HepG2 (cell line): ENCODE measurements around the gene RYR2. TPM values are rescaled to one million over a fixed set of nuclear protein-coding genes. Genes with fewer than 3 reads are reported as not detected.

Source experiments
- ATAC-seq: fragments of 200-7000 bp; cut with Tn5 transposase; 3 replicates; pipeline ENCODE4 v1.9.1; 2020; ENCODE audit warnings: mild to moderate bottlenecking, moderate library complexity
- BruUV-seq: library from RNA; stranded (reverse); fragments of 400-500 nt; replicated peaks from 2 replicates; lab custom pipeline; 2021; lab: Mats Ljungman, UMichigan
- CTCF ChIA-PET: fragments of 300-600 bp; formaldehyde crosslinking; extraction: SDS; loops from one replicate; lab custom pipeline; 2021; ENCODE audit warnings: low total read pairs, inconsistent platforms, low intra/inter-chr PET ratio; lab: Yijun Ruan, JAX
- POLR2A ChIA-PET: fragments of 350-600 bp; sonication (Branson Sonifier 250); formaldehyde crosslinking; loops from one replicate; lab custom pipeline; 2020; ENCODE audit warnings: antibody characterized with exemption, inconsistent platforms; lab: Yijun Ruan, JAX
- DNase-seq: peaks from one replicate; pipeline ENCODE4 v3.0.0-alpha.2; 2015; ENCODE audit warnings: low spot score
- FAIRE-seq: peaks from 3 replicates; lab custom pipeline; 2011; peaks lifted over from hg19 to GRCh38; lab: Jason Lieb, UNC
- H2AFZ ChIP-seq: one replicate; pipeline ENCODE4 v1.6.1; 2011; ENCODE audit warnings: low read length, inconsistent platforms
- H3K27ac ChIP-seq: fragments of 300-600 bp; 3 replicates; pipeline ENCODE4 v1.8.0; 2011; ENCODE audit warnings: mixed run types, mild to moderate bottlenecking, mixed read lengths, low read length, inconsistent platforms; ENCODE audit not compliant: insufficient read depth; ENCODE audit errors: extremely low read length
- H3K27me3 ChIP-seq, 2 experiments: fragments of 200-600 bp in 1 of 2; 2 replicates in 1 of 2; 3 replicates in 1 of 2; pipeline versions ENCODE4 v1.6.0 to v1.8.0; 2011; ENCODE audit warnings: low read length in 2 of 2, mild to moderate bottlenecking in 2 of 2, moderate library complexity in 2 of 2, inconsistent platforms in 1 of 2; ENCODE audit not compliant: insufficient read depth in 2 of 2, control insufficient read depth in 1 of 2
- H3K36me3 ChIP-seq, 2 experiments: fragments of 200-600 bp in 1 of 2; replicated peaks in 1 of 2; 2 replicates in 1 of 2; 3 replicates in 1 of 2; pipeline versions ENCODE4 v1.5.1 to v1.8.0; 2011; ENCODE audit warnings: low read length in 2 of 2, inconsistent platforms in 1 of 2; ENCODE audit not compliant: insufficient read depth in 2 of 2, control insufficient read depth in 1 of 2
- H3K4me1 ChIP-seq: 2 replicates; pipeline ENCODE4 v1.5.1; 2012; ENCODE audit warnings: low read length, inconsistent platforms; ENCODE audit not compliant: insufficient read depth
- H3K4me2 ChIP-seq: 2 replicates; pipeline ENCODE4 v1.6.0; 2011; ENCODE audit warnings: low read depth, low read length, inconsistent platforms
- H3K4me3 ChIP-seq, 3 experiments: fragments of 200-600 bp in 1 of 3; sonication (generic), shearing (Covaris generic) in 1 of 3; replicated peaks in 1 of 3; 2 replicates each; pipeline ENCODE4 v1.5.1; 2011 to 2016; ENCODE audit warnings: low read length in 3 of 3, inconsistent platforms in 2 of 3, low read depth in 2 of 3, mild to moderate bottlenecking in 2 of 3, control low read depth in 1 of 3, mixed read lengths in 1 of 3; ENCODE audit not compliant: insufficient read depth in 1 of 3
- H3K79me2 ChIP-seq: one replicate; pipeline ENCODE4 v1.6.1; 2011; ENCODE audit warnings: low read length, inconsistent platforms; ENCODE audit not compliant: insufficient read depth
- H3K9ac ChIP-seq: 2 replicates; pipeline ENCODE4 v1.6.0; 2011; ENCODE audit warnings: mild to moderate bottlenecking, low read depth, low read length, inconsistent platforms; ENCODE audit not compliant: insufficient read depth
- H3K9me3 ChIP-seq: 2 replicates; pipeline ENCODE4 v1.5.1; 2012; ENCODE audit warnings: mild to moderate bottlenecking, low read length
- H4K20me1 ChIP-seq: 2 replicates; pipeline ENCODE4 v1.6.0; 2011; ENCODE audit warnings: inconsistent platforms, mild to moderate bottlenecking, low read length, moderate library complexity; ENCODE audit not compliant: insufficient read depth
- ATF7 ChIP-seq, 2 experiments: fragments of 450-650 bp in 1 of 2; sonication (generic) in 1 of 2; formaldehyde crosslinking in 1 of 2; IDR thresholded peaks; 2 replicates each; pipeline versions ENCODE4 v1.4.0 to v1.6.1; 2016 to 2020; ENCODE audit warnings: antibody characterized with exemption in 1 of 2, mild to moderate bottlenecking in 1 of 2, missing genetic modification reagents in 1 of 2
- EP300 ChIP-seq, 3 experiments: sonication (generic) in 1 of 3; formaldehyde crosslinking in 1 of 3; IDR thresholded peaks; 2 replicates each; pipeline versions ENCODE4 v1.5.1 to v1.6.1; 2011 to 2020; ENCODE audit warnings: low read depth in 2 of 3, low read length in 2 of 3, borderline replicate concordance in 1 of 3, improper control_type of control experiment in 1 of 3, mild to moderate bottlenecking in 1 of 3, missing genetic modification reagents in 1 of 3, moderate library complexity in 1 of 3
- MEIS2 ChIP-seq: sonication (generic); formaldehyde crosslinking; IDR thresholded peaks from 2 replicates; pipeline ENCODE4 v1.9.0; 2021; ENCODE audit warnings: mild to moderate bottlenecking, missing genetic modification reagents
- SATB2 ChIP-seq: sonication (generic); formaldehyde crosslinking; IDR thresholded peaks from 2 replicates; pipeline ENCODE4 v1.5.0; 2020; ENCODE audit warnings: missing genetic modification reagents
- SMAD1 ChIP-seq: sonication (generic); formaldehyde crosslinking; IDR thresholded peaks from 2 replicates; pipeline ENCODE4 v1.4.0; 2020; ENCODE audit warnings: missing genetic modification reagents, low read depth, mild to moderate bottlenecking, borderline replicate concordance
- SRF ChIP-seq: IDR thresholded peaks from 2 replicates; pipeline ENCODE4 v1.6.1; 2011; ENCODE audit warnings: mild to moderate bottlenecking, low read depth, low read length, moderate library complexity
- ZBTB3 ChIP-seq: sonication (generic); formaldehyde crosslinking; IDR thresholded peaks from 2 replicates; pipeline ENCODE4 v1.4.0; 2020; ENCODE audit warnings: low read depth, mild to moderate bottlenecking, moderate library complexity, missing genetic modification reagents, borderline replicate concordance
- ZBTB44 ChIP-seq: sonication (generic); formaldehyde crosslinking; IDR thresholded peaks from 2 replicates; pipeline ENCODE4 v1.4.0; 2020; ENCODE audit warnings: missing genetic modification reagents
- ZBTB49 ChIP-seq: sonication (generic); formaldehyde crosslinking; IDR thresholded peaks from 2 replicates; pipeline ENCODE4 v1.4.0; 2020; ENCODE audit warnings: missing genetic modification reagents, borderline replicate concordance
- ZSCAN20 ChIP-seq: sonication (generic); formaldehyde crosslinking; IDR thresholded peaks from 2 replicates; pipeline ENCODE4 v1.4.0; 2020; ENCODE audit warnings: missing genetic modification reagents, mild to moderate bottlenecking, borderline replicate concordance
- WGBS: methylation state at CpG from one replicate; pipeline ENCODE4 v1.1.6; 2017; ENCODE audit warnings: low lambda C conversion rate; 5-methylcytosine and 5-hydroxymethylcytosine counted together
- in situ Hi-C: cut with HindIII; loops from 2 replicates; pipeline ENCODE4 v1.10.0; 2017; ENCODE audit warnings: low pct_unique_long_range_greater_than_20kb; ENCODE audit not compliant: extremely low pct_ligation_motif_present
- intact Hi-C: fragments of 100-400 bp; cut with micrococcal nuclease; formaldehyde crosslinking; loops from one replicate; pipeline ENCODE4 v1.10.0; 2022; ENCODE audit not compliant: unreplicated experiment
- polyA plus RNA-seq, 8 experiments: library from polyadenylated mRNA; depleted of rRNA in 3 of 8; stranded (reverse) in 7 of 8; unstranded in 1 of 8; fragments of >200 nt; fragmentation: Illumina TruSeq in 4 of 8; extraction: Trizol in 4 of 8; gene quantifications; 2 replicates each; pipeline versions ENCODE4 v1.2.1 to v1.2.3, GENCODE V29; 2011 to 2016; ENCODE audit warnings: low read depth in 4 of 8, missing spikeins in 1 of 8, mixed read lengths in 1 of 8; ENCODE audit not compliant: insufficient read depth in 1 of 8
- total RNA-seq, 5 experiments: library from RNA; depleted of rRNA; stranded (reverse); fragments of >200 nt; fragmentation: Illumina TruSeq; extraction: Trizol; gene quantifications; 2 replicates each; pipeline ENCODE4 v1.2.3, GENCODE V29; 2016; ENCODE audit warnings: low read depth in 1 of 5

Gene RYR2
- total and polyA plus RNA-seq, 2 of the 13 experiments (the other 11 are each of a cell fraction or from before 2014, with no cell fraction given): not detected

DNA sequence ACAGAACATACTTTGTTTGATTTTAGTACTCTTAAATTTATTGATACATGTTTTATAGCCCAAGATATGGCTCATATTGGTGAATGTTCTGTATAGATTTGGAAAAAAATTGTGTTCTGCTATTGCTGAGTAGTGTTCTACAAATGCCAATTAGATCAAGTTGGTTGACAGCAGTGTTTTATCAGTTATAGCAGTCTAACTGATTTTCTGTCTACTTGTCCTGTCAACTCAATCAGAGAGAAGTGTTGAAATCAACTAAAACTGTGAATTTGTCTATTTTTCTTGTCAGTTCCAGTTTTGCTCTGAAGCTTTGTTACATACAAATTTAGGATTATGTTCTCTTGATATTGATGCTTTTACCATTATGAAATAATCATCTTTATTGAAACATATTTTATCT lies 23.1 kb upstream of the RYR2 start:
- Histone ChIP-seq H3K79me2 (no peaks in the 10 kb centered on the region), H3K27me3 (no peaks in the 10 kb centered on the region), H3K9me3 (no peaks in the 10 kb centered on the region), H3K36me3 (no peaks in the 10 kb centered on the region), H3K4me1 (no peaks in the 10 kb centered on the region), H3K9ac (no peak overlapping the region), H3K27ac (no peak overlapping the region), H4K20me1 (no peaks in the 10 kb centered on the region), H3K4me3 (no peak overlapping the region), H2AFZ (no peak overlapping the region), H3K4me2 (no peak overlapping the region)
- no peak for TF ChIP-seq SRF
- no peak for TF ChIP-seq ZBTB44 (CRISPR knock-in tag)
- TF ChIP-seq SMAD1 (CRISPR knock-in tag): no peak
- no peak for TF ChIP-seq MEIS2 (CRISPR knock-in tag)
- no peak for TF ChIP-seq ATF7 (IDR thresholded peaks at IDR 0.05)
- TF ChIP-seq ATF7 (CRISPR knock-in tag; IDR thresholded peaks at IDR 0.05): no peak
- FAIRE-seq: no peak
- intact Hi-C loops (no loop called here), in situ Hi-C loops (no loop called here)
- ChIA-PET POLR2A (no interaction called here), CTCF (no interaction called here)
- no peak for DNase-seq
- ATAC-seq: no peak
- no TSS peak for BruUV-seq

GRCh38 chr1:237025358-237026074 lies 16.5 kb upstream of the RYR2 start:
- Histone ChIP-seq H3K9me3 (no peaks in the 10 kb centered on the region), H3K4me1 (no peaks in the 10 kb centered on the region), H3K79me2 (no peaks in the 10 kb centered on the region), H3K4me3 (no peak overlapping the region), H3K27me3 (no peaks in the 10 kb centered on the region), H3K36me3 (no peaks in the 10 kb centered on the region), H4K20me1 (no peaks in the 10 kb centered on the region), H3K9ac (no peak overlapping the region), H3K27ac (no peak overlapping the region), H2AFZ (no peak overlapping the region), H3K4me2 (no peak overlapping the region)
- ATAC-seq (no peak), DNase-seq (no peak)
- CTCF ChIA-PET: no interaction called here
- in situ Hi-C loops (no loop called here), intact Hi-C loops (no loop called here)
- 60% methylated on average over 8 of the region's 10 CpGs for WGBS
- no TSS peak for BruUV-seq
- TF ChIP-seq SATB2 (CRISPR knock-in tag) (no peak), ZBTB3 (CRISPR knock-in tag) (no peak), EP300 (IDR thresholded peaks at IDR 0.05; ENCODE audit: low read depth in 2 of 2, low read length in 2 of 2) (no peak), EP300 (CRISPR knock-in tag; IDR thresholded peaks at IDR 0.05; ENCODE audit: borderline replicate concordance) (no peak), ZBTB49 (no peak), ZSCAN20 (CRISPR knock-in tag) (no peak)
- TF ChIP-seq, all 625 proteins: peak for 0
- no peak for FAIRE-seq
- POLR2A ChIA-PET: no interaction called here
